DND-41 (cell line): ENCODE results near the gene PLEKHG2.

Experiments
- ATAC-seq: fragments of 200-7000 bp; cut with Tn5 transposase; 3 replicates; pipeline ENCODE4 v1.9.1; 2021; ENCODE audit warnings: low read depth; ENCODE audit not compliant: insufficient read depth
- DNase-seq: peaks from one replicate; pipeline ENCODE4 v3.0.0-alpha.2; 2020
- H2AFZ ChIP-seq: 2 replicates; pipeline ENCODE4 v1.6.0; 2012; ENCODE audit warnings: low read depth, low read length
- H3K27ac ChIP-seq: 2 replicates; pipeline ENCODE4 v1.5.1; 2012; ENCODE audit warnings: low read length, inconsistent platforms
- H3K27me3 ChIP-seq: fragments of 200-600 bp; sonication (generic); 2 replicates; pipeline ENCODE4 v1.6.0; 2012; ENCODE audit warnings: low read length, mild to moderate bottlenecking, inconsistent platforms; ENCODE audit not compliant: insufficient read depth, poor library complexity
- H3K36me3 ChIP-seq: 2 replicates; pipeline ENCODE4 v1.5.1; 2012; ENCODE audit warnings: low read length, inconsistent platforms; ENCODE audit not compliant: insufficient read depth
- H3K4me1 ChIP-seq: 2 replicates; pipeline ENCODE4 v1.5.1; 2012; ENCODE audit warnings: mild to moderate bottlenecking, low read length; ENCODE audit not compliant: insufficient read depth
- H3K4me2 ChIP-seq: 2 replicates; pipeline ENCODE4 v1.6.0; 2012; ENCODE audit warnings: mild to moderate bottlenecking, moderate library complexity, low read length, inconsistent platforms; ENCODE audit not compliant: insufficient read depth
- H3K4me3 ChIP-seq, 2 experiments: fragments of 200-600 bp in 1 of 2; shearing (Covaris generic) in 1 of 2; 2 replicates each; pipeline ENCODE4 v1.5.1; 2012 to 2016; ENCODE audit warnings: inconsistent platforms in 2 of 2, low read length in 2 of 2, mild to moderate bottlenecking in 2 of 2, low read depth in 1 of 2, moderate library complexity in 1 of 2
- H3K79me2 ChIP-seq: 2 replicates; pipeline ENCODE4 v1.6.0; 2012; ENCODE audit warnings: low read length, inconsistent platforms; ENCODE audit not compliant: insufficient read depth
- H3K9ac ChIP-seq: 2 replicates; pipeline ENCODE4 v1.6.0; 2012; ENCODE audit warnings: low read depth, mild to moderate bottlenecking, inconsistent platforms, low read length, moderate library complexity
- H3K9me3 ChIP-seq: 2 replicates; pipeline ENCODE4 v1.5.1; 2012; ENCODE audit warnings: low read length, moderate library complexity, mild to moderate bottlenecking, inconsistent platforms; ENCODE audit not compliant: insufficient read depth, severe bottlenecking
- H4K20me1 ChIP-seq: 2 replicates; pipeline ENCODE4 v1.6.0; 2012; ENCODE audit warnings: low read length; ENCODE audit not compliant: insufficient read depth
- EZH2 ChIP-seq: IDR thresholded peaks from 3 replicates; pipeline ENCODE4 v1.6.1; 2012; ENCODE audit warnings: borderline replicate concordance, low read depth, mild to moderate bottlenecking, moderate library complexity, low read length, inconsistent platforms; ENCODE audit not compliant: severe bottlenecking
- TF ChIP-seq, protein P1 (sequence below): IDR thresholded peaks from 2 replicates; pipeline ENCODE4 v1.5.1; 2012; ENCODE audit warnings: borderline replicate concordance, low read length, moderate library complexity, mild to moderate bottlenecking; ENCODE audit not compliant: poor library complexity, severe bottlenecking; ENCODE audit errors: extremely low read depth

PLEKHG2 gene

DNA sequence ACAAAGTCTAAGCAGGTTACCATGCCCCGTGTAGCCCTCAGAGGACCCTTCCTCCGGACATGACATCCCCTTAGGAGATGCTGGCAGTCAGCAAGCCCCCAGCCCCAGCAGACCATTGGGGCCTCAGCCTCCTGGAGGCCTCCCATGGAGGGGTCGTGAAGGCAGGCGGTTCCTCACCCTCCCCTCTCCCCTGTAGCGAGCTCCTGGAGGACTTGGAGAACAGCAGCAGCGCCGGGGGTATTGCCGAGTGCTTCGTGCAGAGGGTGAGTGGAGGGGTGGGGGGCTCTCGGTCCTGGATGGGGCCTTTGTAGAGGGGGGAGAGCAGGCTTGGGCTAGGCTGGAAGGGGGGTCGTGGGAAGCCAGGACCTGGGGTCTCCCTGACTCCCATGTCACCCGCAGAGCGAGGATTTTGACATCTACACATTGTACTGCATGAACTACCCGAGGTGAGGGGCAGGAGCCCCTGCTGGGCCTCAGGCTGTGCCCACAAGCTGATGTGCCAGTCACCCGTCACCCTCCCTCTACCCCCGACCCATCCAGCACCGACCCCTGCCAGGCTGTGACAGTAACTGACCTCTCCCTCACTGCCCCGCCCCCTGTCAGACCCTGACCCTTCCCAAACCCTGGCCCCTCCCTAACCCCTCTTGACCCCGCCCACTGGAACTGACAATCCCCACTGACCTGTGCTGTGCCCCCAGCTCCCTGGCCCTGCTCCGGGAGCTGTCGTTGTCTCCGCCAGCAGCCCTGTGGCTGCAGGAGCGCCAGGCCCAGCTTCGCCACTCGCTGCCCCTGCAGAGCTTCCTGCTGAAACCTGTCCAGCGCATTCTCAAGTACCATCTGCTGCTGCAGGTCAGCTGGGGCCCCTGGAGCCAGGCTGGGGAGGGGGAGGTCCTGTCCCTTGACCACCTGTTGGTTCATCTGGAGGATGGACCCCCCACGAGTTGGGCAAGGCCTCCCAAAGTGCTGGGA, 4.0 kb downstream of the PLEKHG2 start:
- H3K9me3 ChIP-seq, result no peaks in the 10 kb centered on the region
- H3K4me3 ChIP-seq, result no peak overlapping the region
- TF ChIP-seq, protein P1, sequence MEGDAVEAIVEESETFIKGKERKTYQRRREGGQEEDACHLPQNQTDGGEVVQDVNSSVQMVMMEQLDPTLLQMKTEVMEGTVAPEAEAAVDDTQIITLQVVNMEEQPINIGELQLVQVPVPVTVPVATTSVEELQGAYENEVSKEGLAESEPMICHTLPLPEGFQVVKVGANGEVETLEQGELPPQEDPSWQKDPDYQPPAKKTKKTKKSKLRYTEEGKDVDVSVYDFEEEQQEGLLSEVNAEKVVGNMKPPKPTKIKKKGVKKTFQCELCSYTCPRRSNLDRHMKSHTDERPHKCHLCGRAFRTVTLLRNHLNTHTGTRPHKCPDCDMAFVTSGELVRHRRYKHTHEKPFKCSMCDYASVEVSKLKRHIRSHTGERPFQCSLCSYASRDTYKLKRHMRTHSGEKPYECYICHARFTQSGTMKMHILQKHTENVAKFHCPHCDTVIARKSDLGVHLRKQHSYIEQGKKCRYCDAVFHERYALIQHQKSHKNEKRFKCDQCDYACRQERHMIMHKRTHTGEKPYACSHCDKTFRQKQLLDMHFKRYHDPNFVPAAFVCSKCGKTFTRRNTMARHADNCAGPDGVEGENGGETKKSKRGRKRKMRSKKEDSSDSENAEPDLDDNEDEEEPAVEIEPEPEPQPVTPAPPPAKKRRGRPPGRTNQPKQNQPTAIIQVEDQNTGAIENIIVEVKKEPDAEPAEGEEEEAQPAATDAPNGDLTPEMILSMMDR, result no peak
- TF ChIP-seq EZH2, result no peak
- peaks cover 26% of the 10 kb centered on the region for H3K4me1 ChIP-seq
- ATAC-seq (no peak), DNase-seq (no peak)
- no peak overlapping the region for H3K27ac ChIP-seq
- peaks cover 21% of the 10 kb centered on the region for H4K20me1 ChIP-seq
- peaks cover 33% of the 10 kb centered on the region for H3K79me2 ChIP-seq
- H2AFZ ChIP-seq, result no peak overlapping the region
- peaks cover 48% of the 10 kb centered on the region for H3K36me3 ChIP-seq
- H3K27me3 ChIP-seq, result no peaks in the 10 kb centered on the region
- no peak overlapping the region for H3K9ac ChIP-seq
- peak overlapping the region; percentile 2; the same call in 1 of the 2 replicates for H3K4me2 ChIP-seq

DNA sequence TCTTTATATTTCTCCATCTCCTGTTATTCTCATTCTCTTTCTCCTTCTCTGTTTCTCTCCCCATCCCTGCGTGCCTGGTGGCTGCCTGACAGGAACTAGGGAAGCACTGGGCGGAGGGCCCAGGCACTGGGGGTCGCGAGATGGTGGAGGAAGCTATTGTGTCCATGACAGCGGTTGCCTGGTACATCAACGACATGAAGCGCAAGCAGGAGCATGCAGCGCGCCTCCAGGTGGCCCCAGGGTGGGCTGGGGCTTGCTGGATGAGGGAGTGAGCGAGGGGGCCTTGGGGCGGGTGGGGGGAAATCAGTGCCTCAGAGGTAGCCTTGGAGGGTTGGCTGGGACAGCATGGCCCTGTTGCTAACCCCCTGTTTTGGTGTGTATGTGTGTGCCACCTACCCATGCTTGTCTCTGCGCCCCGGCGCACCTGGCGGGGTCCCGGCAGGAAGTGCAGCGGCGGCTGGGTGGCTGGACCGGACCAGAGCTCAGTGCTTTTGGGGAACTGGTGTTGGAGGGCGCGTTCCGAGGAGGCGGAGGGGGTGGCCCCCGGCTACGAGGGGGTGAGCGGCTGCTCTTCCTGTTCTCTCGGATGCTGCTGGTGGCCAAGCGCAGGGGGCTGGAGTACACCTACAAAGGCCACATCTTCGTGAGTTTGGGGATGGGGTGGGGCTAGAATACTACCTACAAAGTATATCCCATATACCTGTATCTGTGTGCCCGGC, 5.2 kb downstream of the PLEKHG2 start:
- TF ChIP-seq EZH2, result no peak
- TF ChIP-seq, protein P1, result no peak
- Histone ChIP-seq H3K36me3 (peaks cover 56% of the 10 kb centered on the region), H3K4me3 (no peak overlapping the region), H3K79me2 (peaks cover 33% of the 10 kb centered on the region), H3K4me1 (peaks cover 20% of the 10 kb centered on the region), H4K20me1 (peaks cover 21% of the 10 kb centered on the region), H3K27me3 (no peaks in the 10 kb centered on the region), H3K4me2 (no peak overlapping the region), H3K27ac (no peak overlapping the region), H3K9ac (no peak overlapping the region), H2AFZ (no peak overlapping the region), H3K9me3 (no peaks in the 10 kb centered on the region)
- no peak for DNase-seq
- ATAC-seq, result no peak

DNA sequence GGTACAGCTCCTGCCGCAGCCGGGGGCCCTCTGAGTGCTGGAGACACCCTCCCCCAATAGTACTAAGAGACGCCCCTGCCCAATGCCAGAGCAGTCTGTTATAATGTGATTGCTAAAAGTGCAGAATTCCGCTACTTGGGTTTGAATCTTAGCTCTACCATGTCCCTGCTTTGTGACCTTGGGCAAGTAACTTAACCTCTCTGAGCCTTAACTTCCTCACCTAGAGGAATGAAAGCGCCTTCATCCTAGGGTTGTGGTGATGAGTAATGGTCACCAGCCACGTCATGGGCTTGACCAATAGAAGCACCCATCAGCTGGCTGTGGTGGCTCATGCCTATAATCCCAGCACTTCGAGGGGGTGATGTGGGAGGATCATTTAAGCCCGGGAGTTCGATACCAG, 6.5 kb downstream of the PLEKHG2 start:
- no peak overlapping the region for H3K4me3 ChIP-seq
- ATAC-seq, result no peak
- no peak overlapping the region for H3K9ac ChIP-seq
- H3K36me3 ChIP-seq, result peaks cover 69% of the 10 kb centered on the region
- no peak overlapping the region for H3K27ac ChIP-seq
- peaks cover 20% of the 10 kb centered on the region for H4K20me1 ChIP-seq
- H2AFZ ChIP-seq, result no peak overlapping the region
- H3K4me1 ChIP-seq, result peaks cover 15% of the 10 kb centered on the region
- TF ChIP-seq EZH2, result no peak
- TF ChIP-seq, protein P1, result no peak
- H3K9me3 ChIP-seq, result no peaks in the 10 kb centered on the region
- DNase-seq, result no peak
- no peak overlapping the region for H3K4me2 ChIP-seq
- no peaks in the 10 kb centered on the region for H3K27me3 ChIP-seq
- peaks cover 20% of the 10 kb centered on the region for H3K79me2 ChIP-seq
